Suprapubic skin (tissue), 4 donors: ENCODE data around the gene QRFPR.

ENCODE experiments used
- EP300 ChIP-seq: sonication (generic); formaldehyde crosslinking; IDR thresholded peaks from one replicate; pipeline ENCODE4 v1.6.1; 2017; ENCODE audit warnings: antibody characterized with exemption
- POLR2A ChIP-seq, 2 donors: fragments of 450-650 bp; IDR thresholded peaks; one replicate each; pipeline ENCODE4 v1.6.1; 2017; ENCODE audit warnings: antibody characterized with exemption in 2 of 2, mild to moderate bottlenecking in 2 of 2, moderate library complexity in 2 of 2
- POLR2AphosphoS5 ChIP-seq, 3 donors: sonication (generic); formaldehyde crosslinking; IDR thresholded peaks; one replicate each; pipeline ENCODE4 v1.6.1; 2017; ENCODE audit warnings: antibody characterized with exemption in 3 of 3
- TF ChIP-seq, protein P1 (sequence below), 2 donors: fragments of 200-600 bp in 1 of 2; fragments of 450-650 bp in 1 of 2; sonication (generic) in 1 of 2; IDR thresholded peaks; one replicate each; pipeline ENCODE4 v1.5.1; 2016 to 2019; ENCODE audit warnings: antibody characterized with exemption in 2 of 2, mild to moderate bottlenecking in 1 of 2, moderate library complexity in 1 of 2

DNA sequence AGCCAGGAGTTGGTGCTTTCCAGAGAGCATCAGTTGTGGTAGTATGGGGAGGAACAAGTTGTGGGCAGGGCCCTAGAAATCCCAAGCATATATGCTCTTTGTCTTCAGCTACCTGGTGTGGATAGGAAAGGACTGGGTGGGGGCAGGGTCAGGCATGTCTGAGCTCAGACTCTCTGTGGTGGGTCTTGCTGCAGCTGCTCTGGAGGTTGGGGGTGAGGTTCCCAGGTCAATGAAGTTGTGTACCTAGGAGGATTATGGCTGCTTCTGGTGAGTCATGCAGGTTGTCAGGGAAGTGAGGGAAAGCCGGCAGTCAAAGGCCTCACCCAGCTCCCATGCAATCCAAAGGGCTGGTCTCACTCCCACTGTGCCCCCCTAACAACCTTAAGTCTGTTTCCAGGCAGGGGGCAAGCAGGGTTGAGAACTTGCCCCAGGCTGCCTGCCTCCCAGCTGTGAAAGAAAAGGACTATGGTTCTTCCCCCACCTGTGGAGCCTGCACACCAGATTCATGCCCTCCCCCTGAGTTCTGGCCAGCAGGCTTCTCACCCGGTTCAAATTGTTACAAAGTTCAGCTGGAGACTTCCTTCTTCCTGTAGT is 30.4 kb upstream of the QRFPR start:
- TF ChIP-seq, protein P1, sequence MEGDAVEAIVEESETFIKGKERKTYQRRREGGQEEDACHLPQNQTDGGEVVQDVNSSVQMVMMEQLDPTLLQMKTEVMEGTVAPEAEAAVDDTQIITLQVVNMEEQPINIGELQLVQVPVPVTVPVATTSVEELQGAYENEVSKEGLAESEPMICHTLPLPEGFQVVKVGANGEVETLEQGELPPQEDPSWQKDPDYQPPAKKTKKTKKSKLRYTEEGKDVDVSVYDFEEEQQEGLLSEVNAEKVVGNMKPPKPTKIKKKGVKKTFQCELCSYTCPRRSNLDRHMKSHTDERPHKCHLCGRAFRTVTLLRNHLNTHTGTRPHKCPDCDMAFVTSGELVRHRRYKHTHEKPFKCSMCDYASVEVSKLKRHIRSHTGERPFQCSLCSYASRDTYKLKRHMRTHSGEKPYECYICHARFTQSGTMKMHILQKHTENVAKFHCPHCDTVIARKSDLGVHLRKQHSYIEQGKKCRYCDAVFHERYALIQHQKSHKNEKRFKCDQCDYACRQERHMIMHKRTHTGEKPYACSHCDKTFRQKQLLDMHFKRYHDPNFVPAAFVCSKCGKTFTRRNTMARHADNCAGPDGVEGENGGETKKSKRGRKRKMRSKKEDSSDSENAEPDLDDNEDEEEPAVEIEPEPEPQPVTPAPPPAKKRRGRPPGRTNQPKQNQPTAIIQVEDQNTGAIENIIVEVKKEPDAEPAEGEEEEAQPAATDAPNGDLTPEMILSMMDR (IDR thresholded peaks at IDR 0.05) = no peak
- TF ChIP-seq POLR2AphosphoS5 (IDR thresholded peaks at IDR 0.05) (no peak), POLR2A (IDR thresholded peaks at IDR 0.05) (no peak), EP300 (no peak)
